H1 (cell line): Measurements from ENCODE around the gene BIN1. TPM values are rescaled to one million over a fixed set of nuclear protein-coding genes. Genes with fewer than 3 reads are reported as not detected.

Experiments used
- CTCF ChIA-PET: fragments of 300-600 bp; sonication (Branson Sonifier 250); formaldehyde crosslinking; loops from one replicate; lab custom pipeline; 2021; ENCODE audit not compliant: partially characterized antibody; lab: Charles Lee
- POLR2A ChIA-PET: fragments of 300-600 bp; sonication (Branson Sonifier 250); formaldehyde crosslinking; loops from one replicate; lab custom pipeline; 2021; ENCODE audit warnings: inconsistent platforms; ENCODE audit not compliant: partially characterized antibody; lab: Charles Lee
- DNase-seq, 2 experiments: peaks; one replicate each; pipeline versions ENCODE4 v3.0.0 to v3.0.0-alpha.2; 2010 to 2022; ENCODE audit warnings: low spot score in 2 of 2, low read depth in 1 of 2, mixed read lengths in 1 of 2
- FAIRE-seq: peaks from 2 replicates; lab custom pipeline; 2011; peaks lifted over from hg19 to GRCh38; lab: Jason Lieb, UNC
- H2AFZ ChIP-seq: 2 replicates; pipeline ENCODE4 v1.8.1; 2012; ENCODE audit warnings: low read length, inconsistent platforms
- H2AK5ac ChIP-seq: 2 replicates; pipeline ENCODE4 v1.6.1; 2013; ENCODE audit warnings: low read depth, low read length
- H2BK120ac ChIP-seq: replicated peaks from 2 replicates; pipeline ENCODE3; 2013; ENCODE audit warnings: low read depth, low read length, inconsistent platforms
- H2BK12ac ChIP-seq: 2 replicates; pipeline ENCODE4 v1.6.1; 2013; ENCODE audit warnings: low read depth, low read length
- H2BK15ac ChIP-seq: 2 replicates; pipeline ENCODE4 v1.6.1; 2013; ENCODE audit warnings: low read length
- H2BK20ac ChIP-seq: 2 replicates; pipeline ENCODE4 v1.6.1; 2013; ENCODE audit warnings: low read length
- H2BK5ac ChIP-seq: 2 replicates; pipeline ENCODE4 v1.6.1; 2013; ENCODE audit warnings: low read depth, low read length
- H3K14ac ChIP-seq: 2 replicates; pipeline ENCODE4 v1.6.1; 2013; ENCODE audit warnings: inconsistent platforms; ENCODE audit not compliant: insufficient read length
- H3K18ac ChIP-seq: 2 replicates; pipeline ENCODE4 v1.6.1; 2013; ENCODE audit warnings: low read length; ENCODE audit errors: extremely low read depth
- H3K23ac ChIP-seq: 2 replicates; pipeline ENCODE4 v1.6.1; 2013; ENCODE audit warnings: inconsistent platforms; ENCODE audit not compliant: insufficient read length
- H3K23me2 ChIP-seq: 2 replicates; pipeline ENCODE4 v1.6.1; 2013; ENCODE audit warnings: low read depth, low read length
- H3K27ac ChIP-seq: 2 replicates; pipeline ENCODE4 v1.6.1; 2011; ENCODE audit warnings: low read depth, low read length, inconsistent platforms
- H3K27me3 ChIP-seq, 4 experiments: replicated peaks in 1 of 4; 1 replicate in 1 of 4; 2 replicates in 3 of 4; pipeline versions ENCODE4 v1.6.1 to v1.8.1; 2011 to 2013; ENCODE audit warnings: low read length in 3 of 4, mild to moderate bottlenecking in 3 of 4, inconsistent platforms in 2 of 4, mixed read lengths in 2 of 4, moderate library complexity in 1 of 4; ENCODE audit not compliant: control insufficient read depth in 3 of 4, insufficient read depth in 3 of 4; ENCODE audit errors: extremely low read depth in 1 of 4
- H3K36me3 ChIP-seq, 4 experiments: 2 replicates each; pipeline versions ENCODE4 v1.6.1 to v1.8.1; 2011 to 2013; ENCODE audit warnings: mild to moderate bottlenecking in 4 of 4, low read length in 3 of 4, moderate library complexity in 2 of 4, control low read depth in 1 of 4, inconsistent platforms in 1 of 4; ENCODE audit not compliant: insufficient read depth in 4 of 4, control insufficient read depth in 2 of 4
- H3K4ac ChIP-seq: replicated peaks from 2 replicates; pipeline ENCODE3; 2013; ENCODE audit warnings: low read length, low read depth, mixed read lengths, inconsistent platforms; ENCODE audit not compliant: insufficient read length
- H3K4me1 ChIP-seq, 4 experiments: replicated peaks in 1 of 4; 1 replicate in 1 of 4; 2 replicates in 3 of 4; pipeline versions ENCODE4 v1.6.1 to v1.8.1; 2011 to 2013; ENCODE audit warnings: low read length in 3 of 4, inconsistent platforms in 2 of 4, mixed read lengths in 1 of 4; ENCODE audit not compliant: insufficient read depth in 4 of 4, control insufficient read depth in 3 of 4
- H3K4me2 ChIP-seq, 2 experiments: 2 replicates each; pipeline versions ENCODE4 v1.6.1 to v1.8.1; 2011 to 2013; ENCODE audit warnings: low read depth in 2 of 2, low read length in 2 of 2, control low read depth in 1 of 2, inconsistent platforms in 1 of 2, mild to moderate bottlenecking in 1 of 2; ENCODE audit not compliant: insufficient read depth in 1 of 2
- H3K4me3 ChIP-seq, 4 experiments: fragments of 200-600, 300-600 bp in 1 of 4; sonication (generic), shearing (Covaris generic), sonication (Bioruptor Twin) in 1 of 4; 2 replicates each; pipeline versions ENCODE4 v1.5.1 to v1.8.1; 2011 to 2016; ENCODE audit warnings: low read length in 4 of 4, low read depth in 3 of 4, control low read depth in 2 of 4, inconsistent platforms in 2 of 4, mild to moderate bottlenecking in 2 of 4, mixed read lengths in 1 of 4, moderate library complexity in 1 of 4; ENCODE audit not compliant: insufficient read depth in 2 of 4; ENCODE audit errors: extremely low read depth in 1 of 4
- H3K56ac ChIP-seq: replicated peaks from 2 replicates; pipeline ENCODE3; 2013; ENCODE audit warnings: low read depth, mild to moderate bottlenecking, mixed read lengths, low read length, inconsistent platforms; ENCODE audit not compliant: insufficient read length
- H3K79me1 ChIP-seq: 2 replicates; pipeline ENCODE4 v1.6.1; 2013; ENCODE audit warnings: low read depth, low read length, control low read depth
- H3K79me2 ChIP-seq, 2 experiments: 2 replicates each; pipeline versions ENCODE4 v1.6.1 to v1.8.1; 2012 to 2013; ENCODE audit warnings: low read length in 2 of 2, mild to moderate bottlenecking in 2 of 2, inconsistent platforms in 1 of 2; ENCODE audit not compliant: insufficient read depth in 2 of 2, control insufficient read depth in 1 of 2
- H3K9ac ChIP-seq, 4 experiments: replicated peaks in 1 of 4; 1 replicate in 1 of 4; 2 replicates in 3 of 4; pipeline versions ENCODE4 v1.6.1 to v1.8.1; 2011 to 2013; ENCODE audit warnings: low read depth in 3 of 4, low read length in 3 of 4, control low read depth in 2 of 4, mild to moderate bottlenecking in 2 of 4, moderate library complexity in 2 of 4, inconsistent platforms in 1 of 4; ENCODE audit errors: extremely low read depth in 1 of 4
- H3K9me3 ChIP-seq, 2 experiments: 2 replicates each; pipeline versions ENCODE4 v1.6.1 to v1.8.1; 2012 to 2013; ENCODE audit warnings: mild to moderate bottlenecking in 2 of 2, moderate library complexity in 2 of 2, control low read depth in 1 of 2, inconsistent platforms in 1 of 2, low read depth in 1 of 2, low read length in 1 of 2, mixed read lengths in 1 of 2; ENCODE audit not compliant: insufficient read depth in 2 of 2
- H4K20me1 ChIP-seq, 2 experiments: replicated peaks in 1 of 2; 2 replicates each; pipeline versions ENCODE3 to v1.8.1; 2011 to 2013; ENCODE audit warnings: inconsistent platforms in 2 of 2, low read length in 2 of 2, mild to moderate bottlenecking in 1 of 2; ENCODE audit not compliant: insufficient read depth in 2 of 2, control insufficient read depth in 1 of 2
- H4K5ac ChIP-seq: 2 replicates; pipeline ENCODE4 v1.6.1; 2013; ENCODE audit warnings: low read length, low read depth, mixed read lengths, inconsistent platforms; ENCODE audit not compliant: insufficient read length
- H4K8ac ChIP-seq: 2 replicates; pipeline ENCODE4 v1.8.0; 2013; ENCODE audit warnings: mild to moderate bottlenecking, moderate library complexity, low read length, inconsistent platforms; ENCODE audit not compliant: insufficient read depth; ENCODE audit errors: extremely low read depth
- H4K91ac ChIP-seq: replicated peaks from 2 replicates; pipeline ENCODE3; 2013; ENCODE audit warnings: low read length, mixed read lengths, inconsistent platforms; ENCODE audit not compliant: insufficient read length
- ASH2L ChIP-seq: fragments of 200-600, 300-600 bp; sonication (generic); IDR thresholded peaks from one replicate; pipeline ENCODE4 v1.7.1; 2017; ENCODE audit warnings: low read length
- BRCA1 ChIP-seq: IDR thresholded peaks from 2 replicates; pipeline ENCODE4 v1.6.1; 2012; ENCODE audit warnings: low read depth, low read length, improper control_type of control experiment
- CBX5 ChIP-seq: fragments of 300-800, 300-1000 bp; sonication (generic); IDR thresholded peaks from 2 replicates; pipeline ENCODE4 v1.7.1; 2016; ENCODE audit warnings: antibody characterized with exemption, low read length, low read depth
- CTBP2 ChIP-seq: IDR thresholded peaks from 2 replicates; pipeline ENCODE4 v1.7.0; 2011; ENCODE audit warnings: borderline replicate concordance, mild to moderate bottlenecking, moderate library complexity, mixed read lengths, low read length; ENCODE audit not compliant: insufficient read depth, insufficient read length
- EZH2 ChIP-seq: fragments of 200-600 bp; sonication (generic); IDR thresholded peaks from 2 replicates; pipeline ENCODE4 v1.7.1; 2012; ENCODE audit warnings: low read depth, mild to moderate bottlenecking, moderate library complexity, low read length, inconsistent platforms; ENCODE audit not compliant: severe bottlenecking
- GABPA ChIP-seq: IDR thresholded peaks from 2 replicates; pipeline ENCODE4 v1.6.1; 2011; ENCODE audit warnings: mild to moderate bottlenecking, low read length, moderate library complexity, borderline replicate concordance; ENCODE audit not compliant: insufficient read depth
- JUN ChIP-seq: IDR thresholded peaks from 2 replicates; pipeline ENCODE4 v1.6.1; 2011; ENCODE audit warnings: low read depth, mild to moderate bottlenecking, improper control_type of control experiment, low read length
- KDM5A ChIP-seq: fragments of 200-600 bp; IDR thresholded peaks from 2 replicates; pipeline ENCODE4 v1.7.1; 2012; ENCODE audit warnings: mild to moderate bottlenecking, low read length, inconsistent platforms, mixed read lengths
- NRF1 ChIP-seq: IDR thresholded peaks from 2 replicates; pipeline ENCODE4 v1.6.1; 2011; ENCODE audit warnings: mild to moderate bottlenecking, low read depth, low read length, improper control_type of control experiment
- PHF8 ChIP-seq: fragments of 200-600 bp; sonication (generic); conservative IDR thresholded peaks from 2 replicates; pipeline ENCODE4 v1.7.1; 2012; ENCODE audit warnings: low read depth, mild to moderate bottlenecking, inconsistent platforms, low read length, moderate library complexity
- POLR2A ChIP-seq, 2 experiments: IDR thresholded peaks; 1 replicate in 1 of 2; 2 replicates in 1 of 2; pipeline ENCODE4 v1.6.1; 2011; ENCODE audit warnings: low read depth in 2 of 2, low read length in 2 of 2, mild to moderate bottlenecking in 2 of 2; ENCODE audit errors: control extremely low read depth in 1 of 2
- POLR2AphosphoS5 ChIP-seq: IDR thresholded peaks from 2 replicates; pipeline ENCODE4 v1.6.1; 2011; ENCODE audit warnings: low read depth, low read length
- RBBP5 ChIP-seq: IDR thresholded peaks from 2 replicates; pipeline ENCODE4 v1.7.1; 2012; ENCODE audit warnings: low read depth, mild to moderate bottlenecking, inconsistent platforms, low read length, moderate library complexity, borderline replicate concordance
- SIN3A ChIP-seq, 2 experiments: IDR thresholded peaks in 1 of 2; conservative IDR thresholded peaks in 1 of 2; 2 replicates each; pipeline ENCODE4 v1.6.1; 2011 to 2012; ENCODE audit warnings: low read length in 2 of 2, improper control_type of control experiment in 1 of 2, low read depth in 1 of 2, mild to moderate bottlenecking in 1 of 2
- TCF12 ChIP-seq: IDR thresholded peaks from 2 replicates; pipeline ENCODE4 v1.6.1; 2011; ENCODE audit warnings: low read depth, mild to moderate bottlenecking, low read length
- WGBS, 2 experiments: shearing (Covaris generic) in 1 of 2; methylation state at CpG; one replicate each; pipeline versions ENCODE4 v1.1.6 to v1.1.7; 2013 to 2015; ENCODE audit warnings: low lambda C conversion rate in 2 of 2, mixed read lengths in 2 of 2, inconsistent platforms in 1 of 2, low coverage in 1 of 2, missing lambda C conversion rate in 1 of 2; ENCODE audit not compliant: insufficient replicate concordance in 2 of 2, insufficient coverage in 1 of 2, insufficient read length in 1 of 2; ENCODE audit errors: extremely low coverage in 1 of 2, missing lambda C conversion rate in 1 of 2; 5-methylcytosine and 5-hydroxymethylcytosine counted together
- polyA plus RNA-seq, 7 experiments: library from polyadenylated mRNA; depleted of rRNA in 3 of 7; stranded (reverse) in 5 of 7; unstranded in 2 of 7; fragments of >200 nt in 5 of 7; fragments of 200-250 nt in 2 of 7; gene quantifications; 1 replicate in 5 of 7; 2 replicates in 1 of 7; 4 replicates in 1 of 7; pipeline versions ENCODE4 v1.2.1 to v1.2.3, GENCODE V29; 2011 to 2013; ENCODE audit warnings: missing spikeins in 2 of 7, mixed read lengths in 2 of 7
- total RNA-seq: library from RNA; stranded (reverse); fragmentation: NEBNext Ultra II Directional; extraction: Animal tissue kit (Norgen Biotek cat#: 25700); gene quantifications from 2 replicates; pipeline ENCODE4 v1.2.1, GENCODE V29; 2021

The BIN1 gene
- total and polyA plus RNA-seq, 2 of the 8 experiments (the other 6 are each of a cell fraction or from before 2014, with no cell fraction given): 23.6 to 35.6 TPM

DNA sequence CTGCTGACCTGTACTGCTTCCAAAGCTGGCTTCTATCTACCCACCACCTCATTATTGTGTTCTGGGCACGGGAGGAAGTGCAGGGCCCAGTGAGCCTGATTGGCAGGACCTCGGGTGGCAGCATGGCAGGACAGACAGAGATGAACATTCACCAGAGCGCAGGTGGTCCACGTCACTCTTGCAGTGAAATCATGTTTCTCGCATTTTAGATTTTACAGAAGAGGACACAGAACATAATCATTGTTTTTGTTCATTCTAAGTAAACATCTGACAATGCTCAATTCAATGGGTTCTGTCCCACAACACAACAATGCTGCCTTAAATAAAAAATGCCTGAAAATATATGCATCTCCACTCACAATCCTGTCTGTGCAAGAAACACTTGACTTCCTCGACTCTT lies 11.5 kb upstream of the BIN1 start:
- no peak overlapping the region for H2BK15ac ChIP-seq
- H4K8ac ChIP-seq: no peak overlapping the region
- no peak for FAIRE-seq
- no peaks in the 10 kb centered on the region for H4K20me1 ChIP-seq
- H3K9me3 ChIP-seq: peaks cover 13 to 25% of the 10 kb centered on the region in 2 experiments; a peak in 3 of 4 replicates
- no peaks in the 10 kb centered on the region for H3K27me3 ChIP-seq
- ChIA-PET POLR2A (no interaction called here), CTCF (no interaction called here)
- H3K4me3 ChIP-seq: no peak overlapping the region
- H3K4ac ChIP-seq: no peak overlapping the region
- H2AFZ ChIP-seq: no peak overlapping the region
- H3K36me3 ChIP-seq: no peaks in the 10 kb centered on the region
- no peak overlapping the region for H2BK12ac ChIP-seq
- no peak overlapping the region for H3K4me2 ChIP-seq
- H3K23me2 ChIP-seq: no peaks in the 10 kb centered on the region
- no peak overlapping the region for H3K18ac ChIP-seq
- no peak overlapping the region for H3K56ac ChIP-seq
- no peak overlapping the region for H3K27ac ChIP-seq
- peak in 1 of 2 experiments; percentile 7 for DNase-seq
- 92% methylated on average over 6 of the region's 6 CpGs; no CpG with 5 or more reads in 1 of the 2 experiments for whole genome bisulfite sequencing, 2 experiments
- H2BK20ac ChIP-seq: no peak overlapping the region
- H2AK5ac ChIP-seq: no peak overlapping the region
- H3K79me1 ChIP-seq: no peaks in the 10 kb centered on the region
- H2BK5ac ChIP-seq: no peak overlapping the region
- no peak overlapping the region for H4K5ac ChIP-seq
- H3K23ac ChIP-seq: no peak overlapping the region
- H4K91ac ChIP-seq: no peak overlapping the region
- H2BK120ac ChIP-seq: no peak overlapping the region
- no peak overlapping the region for H3K14ac ChIP-seq
- H3K4me1 ChIP-seq: no peaks in the 10 kb centered on the region
- H3K79me2 ChIP-seq: no peaks in the 10 kb centered on the region
- no peak overlapping the region for H3K9ac ChIP-seq
- TF ChIP-seq CTBP2: no peak
- TF ChIP-seq POLR2A (IDR thresholded peaks at IDR 0.05; ENCODE audit: control extremely low read depth in 1 of 2, low read depth in 2 of 2, low read length in 2 of 2): no peak
- no peak for TF ChIP-seq JUN
- TF ChIP-seq NRF1: no peak
- no peak for TF ChIP-seq SIN3A (conservative IDR thresholded peaks at IDR 0.05 in 1 of 2, IDR thresholded peaks at IDR 0.05 in 1 of 2; ENCODE audit: low read depth in 1 of 2, low read length in 2 of 2)
- TF ChIP-seq BRCA1: no peak
- no peak for TF ChIP-seq EZH2
- TF ChIP-seq RBBP5: no peak
- TF ChIP-seq POLR2AphosphoS5: no peak
- TF ChIP-seq ASH2L: no peak
- TF ChIP-seq CBX5: no peak
- no peak for TF ChIP-seq KDM5A
- no peak for TF ChIP-seq GABPA
- TF ChIP-seq TCF12: no peak
- no peak for TF ChIP-seq PHF8
